PFSK-1 (cell line): ENCODE data around the gene FAM222A.

Source experiments
- FOXP2 ChIP-seq: optimal IDR thresholded peaks from 2 replicates; pipeline ENCODE3; 2011; ENCODE audit warnings: borderline replicate concordance, control low read depth, inconsistent platforms; ENCODE audit not compliant: insufficient read depth; ENCODE audit errors: extremely low read length, extremely low read depth
- POLR2AphosphoS5 ChIP-seq: IDR thresholded peaks from 2 replicates; pipeline ENCODE4 v1.6.1; 2012; ENCODE audit warnings: low read depth, mild to moderate bottlenecking, control low read depth, low read length, moderate library complexity
- TAF1 ChIP-seq: IDR thresholded peaks from 2 replicates; pipeline ENCODE4 v1.6.1; 2012; ENCODE audit warnings: low read length, control low read depth, borderline replicate concordance; ENCODE audit not compliant: insufficient read depth
- TF ChIP-seq, protein P1 (sequence below), 2 experiments: IDR thresholded peaks; 2 replicates each; pipeline versions ENCODE4 v1.6.1 to v1.8.0; 2011 to 2012; ENCODE audit warnings: low read depth in 2 of 2, low read length in 2 of 2, control low read depth in 1 of 2, inconsistent platforms in 1 of 2, mild to moderate bottlenecking in 1 of 2, moderate library complexity in 1 of 2; ENCODE audit not compliant: insufficient read depth in 1 of 2

DNA sequence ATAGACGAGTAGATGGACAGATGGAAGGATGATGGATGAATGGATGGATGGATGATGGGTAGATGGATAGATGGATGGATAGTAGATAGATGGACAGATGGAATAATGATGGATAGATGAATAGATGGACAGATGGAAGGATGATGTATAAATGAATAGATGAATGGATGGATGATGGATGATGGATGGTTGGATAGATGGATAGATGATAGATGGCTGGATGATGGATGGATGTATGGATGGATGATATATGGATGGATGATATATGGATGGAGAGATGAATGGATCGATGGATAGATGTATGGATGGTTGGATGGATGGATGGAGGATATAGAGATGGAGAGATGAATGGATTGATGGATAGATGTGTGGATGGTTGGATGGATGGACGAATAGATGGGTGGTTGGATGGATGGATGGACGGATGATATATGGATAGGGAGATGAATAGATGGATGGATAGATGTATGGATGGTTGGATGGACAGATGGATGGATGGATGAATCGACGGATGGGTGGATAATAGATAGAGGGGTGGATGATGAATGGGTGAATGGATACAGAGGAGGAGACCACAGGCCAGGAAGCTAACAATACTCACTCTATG lies 100.3 kb downstream of the FAM222A start:
- TF ChIP-seq POLR2AphosphoS5 (no peak), FOXP2 (no peak), TAF1 (no peak)
- TF ChIP-seq, protein P1, sequence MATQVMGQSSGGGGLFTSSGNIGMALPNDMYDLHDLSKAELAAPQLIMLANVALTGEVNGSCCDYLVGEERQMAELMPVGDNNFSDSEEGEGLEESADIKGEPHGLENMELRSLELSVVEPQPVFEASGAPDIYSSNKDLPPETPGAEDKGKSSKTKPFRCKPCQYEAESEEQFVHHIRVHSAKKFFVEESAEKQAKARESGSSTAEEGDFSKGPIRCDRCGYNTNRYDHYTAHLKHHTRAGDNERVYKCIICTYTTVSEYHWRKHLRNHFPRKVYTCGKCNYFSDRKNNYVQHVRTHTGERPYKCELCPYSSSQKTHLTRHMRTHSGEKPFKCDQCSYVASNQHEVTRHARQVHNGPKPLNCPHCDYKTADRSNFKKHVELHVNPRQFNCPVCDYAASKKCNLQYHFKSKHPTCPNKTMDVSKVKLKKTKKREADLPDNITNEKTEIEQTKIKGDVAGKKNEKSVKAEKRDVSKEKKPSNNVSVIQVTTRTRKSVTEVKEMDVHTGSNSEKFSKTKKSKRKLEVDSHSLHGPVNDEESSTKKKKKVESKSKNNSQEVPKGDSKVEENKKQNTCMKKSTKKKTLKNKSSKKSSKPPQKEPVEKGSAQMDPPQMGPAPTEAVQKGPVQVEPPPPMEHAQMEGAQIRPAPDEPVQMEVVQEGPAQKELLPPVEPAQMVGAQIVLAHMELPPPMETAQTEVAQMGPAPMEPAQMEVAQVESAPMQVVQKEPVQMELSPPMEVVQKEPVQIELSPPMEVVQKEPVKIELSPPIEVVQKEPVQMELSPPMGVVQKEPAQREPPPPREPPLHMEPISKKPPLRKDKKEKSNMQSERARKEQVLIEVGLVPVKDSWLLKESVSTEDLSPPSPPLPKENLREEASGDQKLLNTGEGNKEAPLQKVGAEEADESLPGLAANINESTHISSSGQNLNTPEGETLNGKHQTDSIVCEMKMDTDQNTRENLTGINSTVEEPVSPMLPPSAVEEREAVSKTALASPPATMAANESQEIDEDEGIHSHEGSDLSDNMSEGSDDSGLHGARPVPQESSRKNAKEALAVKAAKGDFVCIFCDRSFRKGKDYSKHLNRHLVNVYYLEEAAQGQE (IDR thresholded peaks at IDR 0.05; ENCODE audit: insufficient read depth in 1 of 2, low read depth in 2 of 2, low read length in 2 of 2): no peak
